Measurements from ENCODE around the gene TSPYL4. TPM values are rescaled to one million over a fixed set of nuclear protein-coding genes. Genes with fewer than 3 reads are reported as not detected.

The TSPYL4 gene
- total RNA-seq, 1 donor from 2014 or later = 25.8 TPM

GRCh38 chr6:116258520-116258919, 4.6 kb upstream of the TSPYL4 start:
- peaks cover 15% of the 10 kb centered on the region for H3K9me3 Mint-ChIP-seq (ENCODE audit: unreplicated experiment)
- no peaks in the 10 kb centered on the region for H3K36me3 ChIP-seq (ENCODE audit: insufficient read depth, low read length)
- FAIRE-seq = no peak
- peaks cover 2% of the 10 kb centered on the region for H3K9me3 ChIP-seq (ENCODE audit: insufficient read depth, low read depth, low read length)
- no peaks in the 10 kb centered on the region for H4K20me1 ChIP-seq (ENCODE audit: insufficient read depth, low read length)
- H3K36me3 Mint-ChIP-seq (ENCODE audit: low read depth, unreplicated experiment) = peaks cover 10% of the 10 kb centered on the region
- no peaks in the 10 kb centered on the region for H3K27me3 Mint-ChIP-seq (ENCODE audit: low read depth, unreplicated experiment)
- no peaks in the 10 kb centered on the region for H3K27me3 ChIP-seq (ENCODE audit: insufficient read depth, low read length)
- no peaks in the 10 kb centered on the region for H3K4me1 Mint-ChIP-seq (ENCODE audit: low read depth, unreplicated experiment)
- H3K79me2 ChIP-seq (ENCODE audit: insufficient read depth, low read length) = peaks cover 18% of the 10 kb centered on the region
- no peak overlapping the region for H3K9ac ChIP-seq (ENCODE audit: low read length)
- H3K4me3 Mint-ChIP-seq (ENCODE audit: unreplicated experiment) = no peak overlapping the region
- no peak overlapping the region for H3K27ac Mint-ChIP-seq (ENCODE audit: unreplicated experiment)
- H3K27ac ChIP-seq (ENCODE audit: low read depth, low read length) = no peak overlapping the region
- no peak overlapping the region for H3K4me2 ChIP-seq (ENCODE audit: low read length)
- H2AFZ ChIP-seq (ENCODE audit: low read depth, low read length) = no peak overlapping the region
- H3K4me1 ChIP-seq (ENCODE audit: insufficient read depth, low read length) = peaks cover 11% of the 10 kb centered on the region
- no peak overlapping the region for H3K4me3 ChIP-seq (ENCODE audit: insufficient read depth, low read depth, low read length)
- DNase-seq (ENCODE audit: low read depth) = no peak
- no peak for TF ChIP-seq CTCF (IDR thresholded peaks at IDR 0.05; ENCODE audit: insufficient read depth, low read depth, low read length)
- no peak for TF ChIP-seq EZH2 (IDR thresholded peaks at IDR 0.05; ENCODE audit: insufficient read depth, low read length)

GRCh38 chr6:116256694-116257093, 2.8 kb upstream of the TSPYL4 start:
- no peak for TF ChIP-seq EZH2 (IDR thresholded peaks at IDR 0.05; ENCODE audit: insufficient read depth, low read length)
- no peak for TF ChIP-seq CTCF (IDR thresholded peaks at IDR 0.05; ENCODE audit: insufficient read depth, low read depth, low read length)
- Mint-ChIP-seq H3K9me3 (ENCODE audit: unreplicated experiment) (peaks cover 3% of the 10 kb centered on the region), H3K4me1 (ENCODE audit: low read depth, unreplicated experiment) (peaks cover 7% of the 10 kb centered on the region), H3K36me3 (ENCODE audit: low read depth, unreplicated experiment) (peaks cover 3% of the 10 kb centered on the region), H3K27ac (ENCODE audit: unreplicated experiment) (no peak overlapping the region), H3K27me3 (ENCODE audit: low read depth, unreplicated experiment) (no peaks in the 10 kb centered on the region), H3K4me3 (ENCODE audit: unreplicated experiment) (no peak overlapping the region)
- Histone ChIP-seq H3K9ac (ENCODE audit: low read length) (no peak overlapping the region), H3K4me3 (ENCODE audit: insufficient read depth, low read depth, low read length) (no peak overlapping the region), H3K79me2 (ENCODE audit: insufficient read depth, low read length) (peaks cover 36% of the 10 kb centered on the region), H3K4me2 (ENCODE audit: low read length) (no peak overlapping the region), H3K27ac (ENCODE audit: low read depth, low read length) (no peak overlapping the region), H3K36me3 (ENCODE audit: insufficient read depth, low read length) (no peaks in the 10 kb centered on the region), H4K20me1 (ENCODE audit: insufficient read depth, low read length) (no peaks in the 10 kb centered on the region), H2AFZ (ENCODE audit: low read depth, low read length) (no peak overlapping the region), H3K9me3 (ENCODE audit: insufficient read depth, low read depth, low read length) (no peaks in the 10 kb centered on the region), H3K4me1 (ENCODE audit: insufficient read depth, low read length) (peaks cover 26% of the 10 kb centered on the region), H3K27me3 (ENCODE audit: insufficient read depth, low read length) (no peaks in the 10 kb centered on the region)
- no peak for FAIRE-seq
- no peak for DNase-seq (ENCODE audit: low read depth)

- H3K4me3 ChIP-seq (ENCODE audit: insufficient read depth, low read depth, low read length) = peak overlapping the region; percentile 91
- H4K20me1 ChIP-seq (ENCODE audit: insufficient read depth, low read length) = peaks cover 4% of the 10 kb centered on the region
- peaks cover 36% of the 10 kb centered on the region for H3K4me1 ChIP-seq (ENCODE audit: insufficient read depth, low read length)
- no peak for DNase-seq (ENCODE audit: low read depth)
- no peaks in the 10 kb centered on the region for H3K27me3 Mint-ChIP-seq (ENCODE audit: low read depth, unreplicated experiment)
- H2AFZ ChIP-seq (ENCODE audit: low read depth, low read length) = peak overlapping the region; percentile 22
- H3K36me3 ChIP-seq (ENCODE audit: insufficient read depth, low read length) = no peaks in the 10 kb centered on the region
- H3K27me3 ChIP-seq (ENCODE audit: insufficient read depth, low read length) = no peaks in the 10 kb centered on the region
- peak overlapping the region; percentile 98 for H3K27ac ChIP-seq (ENCODE audit: low read depth, low read length)
- no peak overlapping the region for H3K27ac Mint-ChIP-seq (ENCODE audit: unreplicated experiment)
- H3K36me3 Mint-ChIP-seq (ENCODE audit: low read depth, unreplicated experiment) = peaks cover 3% of the 10 kb centered on the region
- no peak overlapping the region for H3K4me3 Mint-ChIP-seq (ENCODE audit: unreplicated experiment)
- no peak for FAIRE-seq
- H3K4me1 Mint-ChIP-seq (ENCODE audit: low read depth, unreplicated experiment) = peaks cover 15% of the 10 kb centered on the region
- peak overlapping the region; percentile 85 for H3K4me2 ChIP-seq (ENCODE audit: low read length)
- peaks cover 49% of the 10 kb centered on the region for H3K79me2 ChIP-seq (ENCODE audit: insufficient read depth, low read length)
- peak overlapping the region; percentile 96 for H3K9ac ChIP-seq (ENCODE audit: low read length)
- H3K9me3 Mint-ChIP-seq (ENCODE audit: unreplicated experiment) = peaks cover 2% of the 10 kb centered on the region
- TF ChIP-seq EZH2 (IDR thresholded peaks at IDR 0.05; ENCODE audit: insufficient read depth, low read length) (no peak), CTCF (IDR thresholded peaks at IDR 0.05; ENCODE audit: insufficient read depth, low read depth, low read length) (no peak)
- H3K9me3 ChIP-seq (ENCODE audit: insufficient read depth, low read depth, low read length) = no peaks in the 10 kb centered on the region
These were observed 1.4 kb upstream of the TSPYL4 start for GRCh38 chr6:116255246-116255800.
